SHP77 treated with DMSO at 0.1 percent for 48 hours (cell line): ENCODE data around the gene ANKAR.
"Not testable (repeated sequence)": the region's sequence is repeated elsewhere in the genome, so short reads cannot be mapped to it uniquely, and the experiment has no call there.

ENCODE experiments used
- DNase-seq: peaks from one replicate; lab custom pipeline; 2025; lab: John Stamatoyannopoulos, UW

ANKAR gene

GRCh38 chr2:189709501-189710221 lies 35.2 kb downstream of the ANKAR start:
- no peak for DNase-seq

DNA sequence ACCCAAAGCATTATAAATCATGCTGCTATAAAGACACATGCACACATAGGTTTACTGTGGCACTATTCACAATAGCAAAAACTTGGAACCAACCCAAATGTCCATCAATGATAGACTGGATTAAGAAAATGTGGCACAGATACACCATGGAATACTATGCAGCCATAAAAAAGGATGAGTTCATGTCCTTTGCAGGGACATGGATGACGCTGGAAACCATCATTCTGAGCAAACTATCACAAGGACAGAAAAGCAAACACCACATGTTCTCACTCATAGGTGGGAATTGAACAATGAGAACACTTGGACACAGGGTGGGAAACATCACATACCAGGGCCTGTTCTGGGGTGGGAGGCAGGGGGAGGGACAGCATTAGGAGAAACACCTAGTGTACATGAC lies 43.1 kb downstream of the ANKAR start:
- not testable (repeated sequence) for DNase-seq

- DNase-seq: no peak
Observed at GRCh38 chr2:189719571-189719970, 45.1 kb downstream of the ANKAR start.

- DNase-seq: no peak
Observed at GRCh38 chr2:189723192-189723591, 48.7 kb downstream of the ANKAR start.
